ENCODE results near the gene MORC1.

- no peak for TF ChIP-seq EZH2phosphoT487 (IDR thresholded peaks at IDR 0.05; ENCODE audit: low read depth)
- no peak for TF ChIP-seq CTCF (IDR thresholded peaks at IDR 0.05; ENCODE audit: low read depth, low read length)
Measured at GRCh38 chr3:109127553-109127952, 9.6 kb upstream of the MORC1 start.

Measured in OCI-LY3 (cell line).